ENCODE measurements around the gene SERPINA3. TPM values are rescaled to one million over a fixed set of nuclear protein-coding genes. Genes with fewer than 3 reads are reported as not detected.
A peak's percentile ranks its signal among the peaks of the same experiment; 100 is the strongest.

The SERPINA3 gene
- total and polyA plus RNA-seq, 8 donors, result 15.1 to 1,820 (median 99.6) TPM

DNA sequence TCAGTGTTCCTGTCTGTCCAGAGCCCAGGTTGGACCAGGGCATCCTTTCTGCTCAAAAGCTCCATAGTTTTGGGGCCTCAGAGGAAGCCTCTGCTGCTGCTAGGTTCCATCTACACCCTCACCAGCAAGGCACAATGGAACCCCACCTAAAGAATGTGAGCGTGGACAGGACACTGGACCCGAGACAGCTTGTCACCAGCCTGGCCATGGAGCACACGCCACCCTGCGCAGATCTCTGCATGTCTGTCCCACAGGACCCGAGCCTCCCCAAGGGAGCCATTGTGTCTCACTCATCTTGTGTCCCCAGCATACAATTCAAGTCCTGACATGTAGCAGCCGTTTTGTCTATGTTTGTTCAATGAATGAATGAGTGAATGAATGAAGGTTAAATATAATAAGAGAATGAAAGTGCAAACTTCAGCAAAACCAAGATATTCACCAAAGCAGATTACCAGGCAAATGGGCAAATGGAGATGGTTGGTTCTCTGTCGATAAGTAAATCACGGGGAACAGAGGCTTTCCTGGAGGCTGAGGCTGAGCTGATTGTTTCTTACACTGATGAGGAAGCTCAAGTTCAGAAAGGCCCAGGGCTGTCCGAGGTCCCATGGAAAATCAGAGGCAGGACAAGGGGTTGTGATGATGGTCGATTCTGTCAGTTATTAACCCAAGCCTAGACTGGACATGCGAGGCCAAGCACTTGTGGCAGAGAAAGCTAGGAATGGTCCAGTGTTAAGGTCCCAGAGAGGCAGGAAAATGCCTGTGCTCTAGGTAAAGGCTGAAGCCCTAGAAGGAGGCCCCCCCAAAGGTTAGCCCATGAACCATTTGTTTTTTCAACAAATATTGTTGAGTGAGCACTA lies 27.0 kb downstream of the SERPINA3 start:
- DNase-seq, result no peak
- intact Hi-C loops (cut with DNase I; ENCODE audit: low total_unique reads), result no loop called here

DNA sequence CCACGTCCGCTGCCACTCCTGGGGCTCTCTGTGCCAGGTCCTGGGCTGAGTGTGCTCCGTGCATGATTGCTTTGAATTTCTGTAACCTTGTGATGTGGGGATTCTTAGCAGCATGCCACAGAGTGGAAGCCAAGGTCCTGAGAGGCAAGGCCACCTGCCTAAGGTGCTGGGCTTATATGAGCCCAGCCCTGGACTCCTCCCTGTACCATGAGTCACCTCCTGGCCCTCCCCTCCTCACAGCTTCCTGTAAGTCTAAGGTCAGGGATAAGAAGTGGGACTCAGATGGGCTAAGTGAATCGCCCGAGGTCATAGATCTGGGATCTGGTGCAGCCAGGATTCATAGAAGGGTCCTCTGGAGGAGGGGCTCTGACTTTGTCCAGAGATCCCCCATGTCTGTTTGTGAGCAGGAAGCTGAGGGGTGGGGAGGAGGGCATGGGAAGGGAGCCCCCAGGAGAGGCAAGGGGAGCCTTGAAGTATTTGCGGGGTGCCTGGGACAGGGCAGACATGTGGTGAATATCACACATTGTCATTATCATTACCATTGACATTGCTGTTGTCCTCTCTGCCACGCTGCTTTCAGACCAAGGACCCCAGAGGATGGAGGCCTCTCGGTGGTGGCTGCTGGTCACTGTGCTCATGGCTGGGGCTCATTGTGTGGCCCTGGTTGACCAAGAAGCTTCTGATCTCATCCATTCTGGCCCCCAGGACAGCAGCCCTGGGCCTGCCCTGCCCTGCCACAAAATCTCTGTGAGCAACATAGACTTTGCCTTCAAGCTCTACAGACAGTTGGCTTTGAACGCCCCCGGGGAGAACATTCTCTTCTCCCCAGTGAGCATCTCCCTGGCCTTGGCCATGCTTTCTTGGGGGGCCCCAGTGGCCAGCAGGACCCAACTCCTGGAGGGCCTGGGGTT lies 28.8 kb downstream of the SERPINA3 start:
- Histone ChIP-seq H3K27me3 (no peaks in the 10 kb centered on the region), H3K4me1 (peaks cover 0 to 9% (median 6%) of the 10 kb centered on the region in 4 donors), H3K27ac (no peak overlapping the region), H3K4me3 (no peak overlapping the region), H3K36me3 (no peaks in the 10 kb centered on the region), H3K9me3 (no peaks in the 10 kb centered on the region)
- TF ChIP-seq, protein P1, sequence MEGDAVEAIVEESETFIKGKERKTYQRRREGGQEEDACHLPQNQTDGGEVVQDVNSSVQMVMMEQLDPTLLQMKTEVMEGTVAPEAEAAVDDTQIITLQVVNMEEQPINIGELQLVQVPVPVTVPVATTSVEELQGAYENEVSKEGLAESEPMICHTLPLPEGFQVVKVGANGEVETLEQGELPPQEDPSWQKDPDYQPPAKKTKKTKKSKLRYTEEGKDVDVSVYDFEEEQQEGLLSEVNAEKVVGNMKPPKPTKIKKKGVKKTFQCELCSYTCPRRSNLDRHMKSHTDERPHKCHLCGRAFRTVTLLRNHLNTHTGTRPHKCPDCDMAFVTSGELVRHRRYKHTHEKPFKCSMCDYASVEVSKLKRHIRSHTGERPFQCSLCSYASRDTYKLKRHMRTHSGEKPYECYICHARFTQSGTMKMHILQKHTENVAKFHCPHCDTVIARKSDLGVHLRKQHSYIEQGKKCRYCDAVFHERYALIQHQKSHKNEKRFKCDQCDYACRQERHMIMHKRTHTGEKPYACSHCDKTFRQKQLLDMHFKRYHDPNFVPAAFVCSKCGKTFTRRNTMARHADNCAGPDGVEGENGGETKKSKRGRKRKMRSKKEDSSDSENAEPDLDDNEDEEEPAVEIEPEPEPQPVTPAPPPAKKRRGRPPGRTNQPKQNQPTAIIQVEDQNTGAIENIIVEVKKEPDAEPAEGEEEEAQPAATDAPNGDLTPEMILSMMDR (IDR thresholded peaks at IDR 0.05), result no peak
- TF ChIP-seq POLR2AphosphoS5 (IDR thresholded peaks at IDR 0.05) (no peak), EP300 (IDR thresholded peaks at IDR 0.05) (no peak), POLR2A (IDR thresholded peaks at IDR 0.05) (no peak)
- WGBS, 5 donors, result 86 to 94% (median 89%) methylated on average over 7 to 10 of the region's 10 CpGs
- DNase-seq, result peak; percentile 31 to 32
- intact Hi-C loops (cut with DNase I; ENCODE audit: low total_unique reads), result no loop called here

More for the DNA sequence above, 27.0 kb downstream of the SERPINA3 start:
- Histone ChIP-seq H3K9me3 (no peaks in the 10 kb centered on the region), H3K4me3 (no peak overlapping the region), H3K27ac (no peak overlapping the region), H3K36me3 (no peaks in the 10 kb centered on the region), H3K27me3 (no peaks in the 10 kb centered on the region), H3K4me1 (peaks cover 0 to 9% (median 6%) of the 10 kb centered on the region in 4 donors)
- TF ChIP-seq EP300 (IDR thresholded peaks at IDR 0.05), result no peak
- no peak for TF ChIP-seq POLR2A (IDR thresholded peaks at IDR 0.05)
- TF ChIP-seq POLR2AphosphoS5 (IDR thresholded peaks at IDR 0.05), result no peak
- TF ChIP-seq, protein P1 (IDR thresholded peaks at IDR 0.05), result no peak
- 85 to 88% (median 87%) methylated on average over 11 of the region's 11 CpGs for WGBS, 5 donors

DNA sequence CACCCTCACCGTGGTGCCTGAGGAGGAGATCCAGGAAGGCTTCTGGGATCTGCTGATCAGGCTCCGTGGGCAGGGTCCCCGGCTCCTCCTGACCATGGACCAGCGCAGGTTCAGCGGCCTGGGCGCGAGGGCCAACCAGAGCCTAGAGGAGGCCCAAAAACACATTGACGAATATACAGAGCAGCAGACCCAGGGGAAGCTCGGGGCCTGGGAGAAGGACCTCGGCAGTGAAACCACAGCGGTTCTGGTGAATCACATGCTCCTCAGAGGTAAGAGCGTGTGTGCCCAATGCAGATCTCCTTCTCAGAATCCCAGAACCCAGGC lies 29.4 kb downstream of the SERPINA3 start:
- Histone ChIP-seq H3K36me3 (no peaks in the 10 kb centered on the region), H3K9me3 (no peaks in the 10 kb centered on the region), H3K4me3 (no peak overlapping the region), H3K4me1 (peaks cover 0 to 7% (median 4%) of the 10 kb centered on the region in 4 donors), H3K27me3 (no peaks in the 10 kb centered on the region), H3K27ac (no peak overlapping the region)
- intact Hi-C loops (cut with DNase I; ENCODE audit: low total_unique reads), result no loop called here
- TF ChIP-seq EP300 (IDR thresholded peaks at IDR 0.05), result no peak
- TF ChIP-seq, protein P1 (IDR thresholded peaks at IDR 0.05), result no peak
- no peak for DNase-seq
- WGBS, 5 donors, result 85 to 99% (median 96%) methylated on average over 7 to 12 of the region's 12 CpGs

DNA sequence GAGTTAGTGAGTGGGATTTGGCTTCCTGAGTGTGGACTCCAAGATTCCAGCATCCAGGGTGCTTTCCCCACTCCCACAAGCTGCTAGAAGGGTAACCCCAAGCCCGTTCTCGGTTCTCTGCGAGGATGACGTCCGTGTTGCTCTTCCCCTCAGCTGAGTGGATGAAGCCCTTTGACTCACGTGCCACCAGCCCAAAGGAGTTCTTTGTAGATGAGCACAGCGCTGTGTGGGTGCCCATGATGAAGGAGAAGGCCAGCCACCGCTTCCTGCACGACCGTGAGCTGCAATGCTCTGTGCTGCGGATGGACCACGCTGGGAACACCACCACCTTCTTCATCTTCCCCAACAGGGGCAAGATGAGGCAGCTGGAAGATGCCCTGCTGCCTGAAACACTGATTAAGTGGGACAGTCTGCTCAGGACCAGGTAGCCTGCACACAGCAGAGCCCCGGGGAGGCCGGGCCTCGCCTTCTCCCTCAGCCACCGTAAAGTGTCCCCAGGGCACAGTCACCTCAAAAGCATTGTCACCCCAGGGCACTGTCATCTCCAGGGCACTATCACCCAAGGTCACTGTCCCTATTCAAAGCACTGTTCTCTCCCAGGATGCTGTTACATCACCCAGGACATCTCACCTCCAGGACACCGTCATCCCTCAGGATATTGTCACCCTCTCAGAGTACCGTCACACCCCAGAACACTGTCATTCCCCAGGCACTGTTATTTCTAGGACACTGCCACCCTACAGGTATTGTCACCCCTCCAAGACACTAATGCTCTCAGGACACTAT lies 31.3 kb downstream of the SERPINA3 start:
- Histone ChIP-seq H3K4me1 (no peaks in the 10 kb centered on the region), H3K4me3 (no peak overlapping the region), H3K27me3 (no peaks in the 10 kb centered on the region), H3K9me3 (peaks cover 0 to 14% (median 12%) of the 10 kb centered on the region in 4 donors), H3K27ac (no peak overlapping the region), H3K36me3 (no peaks in the 10 kb centered on the region)
- no peak for TF ChIP-seq EP300 (IDR thresholded peaks at IDR 0.05)
- TF ChIP-seq, protein P1 (IDR thresholded peaks at IDR 0.05), result no peak
- no peak for TF ChIP-seq POLR2AphosphoS5 (IDR thresholded peaks at IDR 0.05)
- no peak for TF ChIP-seq POLR2A (IDR thresholded peaks at IDR 0.05)
- 86 to 90% (median 90%) methylated on average over 15 to 18 of the region's 18 CpGs for WGBS, 5 donors
- intact Hi-C loops (cut with DNase I; ENCODE audit: low total_unique reads), result no loop called here
- DNase-seq, result no peak
